GM20000 (cell line): ENCODE results near the gene CDCA4.

Source experiments
- DNase-seq: peaks from one replicate; pipeline ENCODE4 v3.0.0; 2012; ENCODE audit warnings: low spot score
- CTCF ChIP-seq: IDR thresholded peaks from 2 replicates; pipeline ENCODE4 v1.5.1; 2012; ENCODE audit warnings: mild to moderate bottlenecking, control low read depth; ENCODE audit errors: extremely low read depth, missing control alignments

Gene CDCA4

DNA sequence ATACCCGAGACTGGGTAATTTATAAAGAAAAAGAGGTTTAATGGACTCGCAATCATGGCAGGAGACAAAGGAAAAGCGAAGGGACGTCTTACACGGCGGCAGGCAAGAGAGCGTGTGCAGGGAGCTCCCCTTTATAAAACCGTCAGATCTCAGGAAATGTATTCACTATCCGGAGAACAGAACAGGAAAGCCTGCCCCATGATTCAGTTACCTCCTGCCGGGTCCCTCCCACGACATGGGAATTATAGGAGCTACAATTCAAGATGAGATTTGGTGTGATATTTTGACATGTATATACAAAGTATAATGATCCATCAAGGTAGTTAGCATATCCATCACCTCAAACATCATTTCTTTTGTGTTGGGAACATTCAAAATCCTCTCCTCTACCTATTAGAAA, 2.3 kb upstream of the CDCA4 start:
- no peak for DNase-seq
- no peak for TF ChIP-seq CTCF

GRCh38 chr14:105022276-105022670, 1.4 kb upstream of the CDCA4 start:
- TF ChIP-seq CTCF: no peak
- no peak for DNase-seq

- DNase-seq: no peak
Measured at GRCh38 chr14:105021656-105022275, 883 bp upstream of the CDCA4 start.

GRCh38 chr14:105019861-105020814, 745 bp downstream of the CDCA4 start:
- peak; percentile 66 for DNase-seq

More at GRCh38 chr14:105021656-105022275, 883 bp upstream of the CDCA4 start:
- no peak for TF ChIP-seq CTCF

GRCh38 chr14:105018414-105018813, 2.5 kb downstream of the CDCA4 start:
- no peak for DNase-seq
- TF ChIP-seq CTCF: no peak

More at GRCh38 chr14:105019861-105020814, 745 bp downstream of the CDCA4 start:
- no peak for TF ChIP-seq CTCF

DNA sequence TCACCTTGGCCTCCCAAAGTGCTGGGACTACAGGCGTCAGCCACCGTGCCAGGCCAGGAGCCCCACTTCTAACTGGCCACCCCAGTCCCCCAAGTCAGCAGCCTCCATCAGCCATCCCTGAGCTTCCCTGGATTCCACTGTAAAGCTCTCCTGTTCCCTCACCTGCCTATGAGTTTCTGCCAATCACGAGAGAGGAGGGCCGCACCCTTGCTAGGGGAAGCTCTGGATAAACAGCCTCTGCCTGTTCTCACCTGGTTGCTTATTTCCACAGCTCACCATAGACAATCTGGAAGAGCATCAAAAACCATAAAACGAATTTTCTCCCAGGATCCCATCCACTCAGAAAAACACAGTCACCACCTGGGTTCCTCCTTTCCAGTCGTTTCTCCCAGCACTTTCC, 5.0 kb downstream of the CDCA4 start:
- DNase-seq: no peak
- TF ChIP-seq CTCF: no peak

DNA sequence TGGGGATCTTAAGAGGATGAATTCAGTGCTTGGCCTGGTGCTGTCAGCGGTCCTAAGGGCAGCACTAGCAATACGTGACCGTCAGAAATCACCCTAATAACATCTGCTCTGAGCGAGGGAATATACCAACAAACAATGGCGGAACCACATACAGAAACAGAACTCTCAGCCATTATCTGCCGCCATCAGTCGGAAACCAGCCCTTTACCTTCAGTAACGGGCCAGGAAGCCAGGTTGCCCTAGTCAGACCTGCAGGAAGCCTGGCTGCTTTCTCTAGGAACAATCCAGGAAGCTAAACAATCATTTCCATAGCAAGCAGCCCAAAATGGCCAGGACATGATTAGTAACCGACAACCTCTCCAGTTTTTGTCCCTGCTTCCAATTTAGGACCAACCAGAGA, 5.6 kb downstream of the CDCA4 start:
- no peak for TF ChIP-seq CTCF
- DNase-seq: no peak
